ENCODE measurements around the gene TBX2.

The TBX2 gene

GRCh38 chr17:61416540-61417363 lies 17.1 kb downstream of the TBX2 start:
- peak; percentile 89 to 96 for DNase-seq
- peak overlapping the region; percentile 15 for H2BK120ac ChIP-seq (ENCODE audit: insufficient read depth, low read length, poor library complexity)
- no peak overlapping the region for H3K18ac ChIP-seq (ENCODE audit: low read length)
- H2BK5ac ChIP-seq (ENCODE audit: low read depth, low read length, poor library complexity) = no peak overlapping the region
- H2AK5ac ChIP-seq (ENCODE audit: low read length) = no peak overlapping the region
- H4K91ac ChIP-seq (ENCODE audit: low read depth, low read length) = peak overlapping the region; percentile 37
- no peaks in the 10 kb centered on the region for H3K79me2 ChIP-seq (ENCODE audit: control insufficient read depth, insufficient read depth, low read length, poor library complexity)
- no peak overlapping the region for H2BK12ac ChIP-seq (ENCODE audit: low read length)
- H4K8ac ChIP-seq (ENCODE audit: low read depth, low read length) = peak overlapping the region; percentile 41
- peak overlapping the region; percentile 23 for H3K4me3 ChIP-seq (ENCODE audit: low read depth, low read length)
- H4K12ac ChIP-seq (ENCODE audit: low read depth, low read length) = no peak overlapping the region
- H3K14ac ChIP-seq (ENCODE audit: low read length) = peak overlapping the region; percentile 38
- WGBS (ENCODE audit: extremely low coverage, insufficient coverage, insufficient read length) = no CpG with 5 or more reads among the region's 43 CpGs
- peaks cover 2% of the 10 kb centered on the region for H3K9me3 ChIP-seq (ENCODE audit: insufficient read depth, low read depth, low read length)
- H3K4me2 ChIP-seq (ENCODE audit: low read length) = peak overlapping the region; percentile 56
- no peak overlapping the region for H2AFZ ChIP-seq (ENCODE audit: insufficient read depth, low read length, poor library complexity)
- peaks cover 18% of the 10 kb centered on the region for H3K27me3 ChIP-seq (ENCODE audit: insufficient read depth, low read length)
- H3K4ac ChIP-seq (ENCODE audit: low read depth, low read length) = no peak overlapping the region
- H3K23ac ChIP-seq (ENCODE audit: low read length) = no peak overlapping the region
- no peak overlapping the region for H3K27ac ChIP-seq (ENCODE audit: low read depth, low read length)
- H3K79me1 ChIP-seq (ENCODE audit: low read length) = peaks cover 3% of the 10 kb centered on the region
- peaks cover 4 to 5% of the 10 kb centered on the region in 2 experiments for H3K4me1 ChIP-seq (ENCODE audit: control insufficient read depth in 1 of 2, insufficient read depth in 2 of 2, low read length in 2 of 2)
- no peak overlapping the region for H3K9ac ChIP-seq (ENCODE audit: low read length)
- H3K36me3 ChIP-seq (ENCODE audit: control insufficient read depth in 1 of 2, insufficient read depth in 2 of 2, low read length in 2 of 2) = no peaks in the 10 kb centered on the region

- no peak overlapping the region for H3K4me3 ChIP-seq (ENCODE audit: low read depth, low read length)
- H2BK12ac ChIP-seq (ENCODE audit: low read length) = no peak overlapping the region
- H2AK5ac ChIP-seq (ENCODE audit: low read length) = no peak overlapping the region
- H2AFZ ChIP-seq (ENCODE audit: insufficient read depth, low read length, poor library complexity) = no peak overlapping the region
- H3K4me2 ChIP-seq (ENCODE audit: low read length) = no peak overlapping the region
- WGBS (ENCODE audit: extremely low coverage, insufficient coverage, insufficient read length) = no CpG with 5 or more reads among the region's 2 CpGs
- H3K36me3 ChIP-seq (ENCODE audit: control insufficient read depth in 1 of 2, insufficient read depth in 2 of 2, low read length in 2 of 2) = no peaks in the 10 kb centered on the region
- no peak overlapping the region for H4K12ac ChIP-seq (ENCODE audit: low read depth, low read length)
- H4K91ac ChIP-seq (ENCODE audit: low read depth, low read length) = no peak overlapping the region
- H3K4ac ChIP-seq (ENCODE audit: low read depth, low read length) = no peak overlapping the region
- no peaks in the 10 kb centered on the region for H3K9me3 ChIP-seq (ENCODE audit: insufficient read depth, low read depth, low read length)
- peaks cover 3 to 4% of the 10 kb centered on the region in 2 experiments for H3K4me1 ChIP-seq (ENCODE audit: control insufficient read depth in 1 of 2, insufficient read depth in 2 of 2, low read length in 2 of 2)
- DNase-seq = no peak
- no peak overlapping the region for H3K14ac ChIP-seq (ENCODE audit: low read length)
- H3K27ac ChIP-seq (ENCODE audit: low read depth, low read length) = no peak overlapping the region
- no peaks in the 10 kb centered on the region for H3K79me1 ChIP-seq (ENCODE audit: low read length)
- H3K18ac ChIP-seq (ENCODE audit: low read length) = no peak overlapping the region
- H3K23ac ChIP-seq (ENCODE audit: low read length) = no peak overlapping the region
- H2BK5ac ChIP-seq (ENCODE audit: low read depth, low read length, poor library complexity) = no peak overlapping the region
- no peaks in the 10 kb centered on the region for H3K79me2 ChIP-seq (ENCODE audit: control insufficient read depth, insufficient read depth, low read length, poor library complexity)
- no peak overlapping the region for H2BK120ac ChIP-seq (ENCODE audit: insufficient read depth, low read length, poor library complexity)
- H4K8ac ChIP-seq (ENCODE audit: low read depth, low read length) = no peak overlapping the region
- no peak overlapping the region for H3K9ac ChIP-seq (ENCODE audit: low read length)
- H3K27me3 ChIP-seq (ENCODE audit: insufficient read depth, low read length) = peaks cover 5% of the 10 kb centered on the region
These were observed 18.8 kb downstream of the TBX2 start for GRCh38 chr17:61418449-61418848.

DNA sequence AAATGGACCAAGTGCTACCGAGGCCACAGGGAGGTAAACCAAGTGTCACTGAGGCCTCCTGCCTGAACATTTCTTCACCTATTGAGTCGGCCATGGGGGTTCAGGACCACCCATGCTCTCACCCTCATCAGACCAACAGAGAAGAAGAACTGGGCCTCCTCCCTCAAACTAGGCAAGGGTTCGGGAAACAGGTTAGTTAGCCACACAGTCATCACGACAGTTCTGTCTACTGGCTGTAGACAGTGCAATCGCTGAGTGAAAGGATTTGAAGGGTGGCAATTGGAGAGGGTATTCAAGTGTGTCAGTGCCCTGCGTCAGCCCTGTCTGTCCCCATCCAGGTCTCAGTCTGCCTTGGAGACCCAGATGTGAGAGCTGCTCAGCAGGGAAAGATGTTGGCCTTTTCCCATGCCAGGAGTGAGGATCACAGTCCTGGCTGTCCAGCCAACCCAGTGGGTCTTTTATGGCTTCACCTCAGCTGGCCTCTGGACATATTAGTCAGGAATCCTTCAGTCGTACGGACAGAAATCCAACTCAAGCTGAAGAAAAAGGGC lies 19.9 kb downstream of the TBX2 start:
- WGBS (ENCODE audit: extremely low coverage, insufficient coverage, insufficient read length) = no CpG with 5 or more reads among the region's 8 CpGs
- Histone ChIP-seq H3K4me1 (ENCODE audit: control insufficient read depth in 1 of 2, insufficient read depth in 2 of 2, low read length in 2 of 2) (peaks cover 3 to 4% of the 10 kb centered on the region in 2 experiments), H2BK12ac (ENCODE audit: low read length) (no peak overlapping the region)

GRCh38 chr17:61420052-61420451 lies 20.4 kb downstream of the TBX2 start:
- Histone ChIP-seq H2AFZ (ENCODE audit: insufficient read depth, low read length, poor library complexity) (no peak overlapping the region), H2BK120ac (ENCODE audit: insufficient read depth, low read length, poor library complexity) (no peak overlapping the region), H4K8ac (ENCODE audit: low read depth, low read length) (no peak overlapping the region), H2BK12ac (ENCODE audit: low read length) (no peak overlapping the region), H4K12ac (ENCODE audit: low read depth, low read length) (no peak overlapping the region), H3K4ac (ENCODE audit: low read depth, low read length) (no peak overlapping the region), H3K9ac (ENCODE audit: low read length) (no peak overlapping the region), H3K4me3 (ENCODE audit: low read depth, low read length) (no peak overlapping the region), H3K18ac (ENCODE audit: low read length) (no peak overlapping the region), H3K23ac (ENCODE audit: low read length) (no peak overlapping the region), H2BK5ac (ENCODE audit: low read depth, low read length, poor library complexity) (no peak overlapping the region), H3K79me2 (ENCODE audit: control insufficient read depth, insufficient read depth, low read length, poor library complexity) (no peaks in the 10 kb centered on the region), H3K27me3 (ENCODE audit: insufficient read depth, low read length) (peaks cover 2% of the 10 kb centered on the region), H3K36me3 (ENCODE audit: control insufficient read depth in 1 of 2, insufficient read depth in 2 of 2, low read length in 2 of 2) (no peaks in the 10 kb centered on the region), H3K79me1 (ENCODE audit: low read length) (no peaks in the 10 kb centered on the region), H2AK5ac (ENCODE audit: low read length) (no peak overlapping the region), H3K4me1 (ENCODE audit: control insufficient read depth in 1 of 2, insufficient read depth in 2 of 2, low read length in 2 of 2) (peaks cover 3 to 4% of the 10 kb centered on the region in 2 experiments), H3K27ac (ENCODE audit: low read depth, low read length) (no peak overlapping the region), H3K9me3 (ENCODE audit: insufficient read depth, low read depth, low read length) (no peaks in the 10 kb centered on the region), H3K14ac (ENCODE audit: low read length) (no peak overlapping the region), H3K4me2 (ENCODE audit: low read length) (no peak overlapping the region), H4K91ac (ENCODE audit: low read depth, low read length) (no peak overlapping the region)
- DNase-seq = no peak
- WGBS (ENCODE audit: extremely low coverage, insufficient coverage, insufficient read length) = no CpG with 5 or more reads among the region's 4 CpGs

More for the DNA sequence above, 19.9 kb downstream of the TBX2 start:
- Histone ChIP-seq H3K79me2 (ENCODE audit: control insufficient read depth, insufficient read depth, low read length, poor library complexity) (no peaks in the 10 kb centered on the region), H2BK120ac (ENCODE audit: insufficient read depth, low read length, poor library complexity) (no peak overlapping the region), H3K36me3 (ENCODE audit: control insufficient read depth in 1 of 2, insufficient read depth in 2 of 2, low read length in 2 of 2) (no peaks in the 10 kb centered on the region), H3K23ac (ENCODE audit: low read length) (no peak overlapping the region), H3K9me3 (ENCODE audit: insufficient read depth, low read depth, low read length) (no peaks in the 10 kb centered on the region), H4K12ac (ENCODE audit: low read depth, low read length) (no peak overlapping the region), H3K4me2 (ENCODE audit: low read length) (no peak overlapping the region), H3K9ac (ENCODE audit: low read length) (no peak overlapping the region), H3K4ac (ENCODE audit: low read depth, low read length) (no peak overlapping the region), H3K18ac (ENCODE audit: low read length) (no peak overlapping the region), H3K14ac (ENCODE audit: low read length) (no peak overlapping the region), H2BK5ac (ENCODE audit: low read depth, low read length, poor library complexity) (no peak overlapping the region), H2AFZ (ENCODE audit: insufficient read depth, low read length, poor library complexity) (no peak overlapping the region), H3K27me3 (ENCODE audit: insufficient read depth, low read length) (peaks cover 2% of the 10 kb centered on the region), H3K27ac (ENCODE audit: low read depth, low read length) (no peak overlapping the region), H2AK5ac (ENCODE audit: low read length) (no peak overlapping the region), H4K8ac (ENCODE audit: low read depth, low read length) (no peak overlapping the region), H3K4me3 (ENCODE audit: low read depth, low read length) (no peak overlapping the region), H4K91ac (ENCODE audit: low read depth, low read length) (no peak overlapping the region), H3K79me1 (ENCODE audit: low read length) (no peaks in the 10 kb centered on the region)
- no peak for DNase-seq

All from trophoblast cell (in vitro differentiated cells and primary cell).